ENCODE data around the gene SEMA3A.
"Not testable (repeated sequence)": the region's sequence is repeated elsewhere in the genome, so short reads cannot be mapped to it uniquely, and the experiment has no call there.

SEMA3A gene

GRCh38 chr7:84108119-84108518 lies 86.5 kb downstream of the SEMA3A start:
- no peak for DNase-seq

DNA sequence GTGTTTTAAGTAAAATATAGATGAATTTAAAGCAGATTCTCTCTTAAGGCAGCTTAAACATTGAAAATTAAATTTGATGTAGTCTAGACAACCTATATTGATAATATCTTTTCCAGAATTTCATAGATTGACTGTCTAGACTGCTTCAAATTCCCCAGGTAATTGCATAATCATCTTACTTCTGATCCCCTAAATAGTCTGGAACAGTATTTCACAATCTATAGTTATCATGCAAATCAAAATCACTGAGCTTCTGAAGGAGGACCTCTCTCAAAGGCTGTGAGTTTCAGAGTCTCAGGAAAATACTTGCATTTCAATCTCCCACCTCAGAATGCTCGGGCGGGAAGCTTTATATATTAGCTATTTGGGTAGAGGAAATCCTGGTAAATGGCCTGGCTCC lies 87.3 kb downstream of the SEMA3A start:
- DNase-seq, result no peak

DNA sequence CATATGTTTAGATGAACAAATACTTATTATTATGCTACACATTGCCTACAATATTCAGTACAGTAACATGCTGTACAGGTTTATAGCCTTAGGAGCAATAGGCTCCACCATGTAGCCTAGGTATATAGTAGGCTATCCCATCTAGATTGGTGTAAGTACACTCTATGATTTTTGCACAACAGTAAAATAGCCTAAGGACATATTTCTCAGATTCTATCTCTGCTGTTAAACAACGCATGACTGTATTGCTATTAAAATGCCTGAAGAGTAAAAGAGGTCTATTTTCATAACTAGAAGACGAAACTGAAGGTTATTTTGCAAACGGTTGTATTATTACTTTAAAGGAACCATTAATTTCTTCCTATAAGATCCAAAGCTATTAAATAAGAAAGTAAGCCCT lies 88.3 kb downstream of the SEMA3A start:
- no peak for DNase-seq

- peak; percentile 33 for DNase-seq
Observed at GRCh38 chr7:84105586-84105985, 89.0 kb downstream of the SEMA3A start.

DNA sequence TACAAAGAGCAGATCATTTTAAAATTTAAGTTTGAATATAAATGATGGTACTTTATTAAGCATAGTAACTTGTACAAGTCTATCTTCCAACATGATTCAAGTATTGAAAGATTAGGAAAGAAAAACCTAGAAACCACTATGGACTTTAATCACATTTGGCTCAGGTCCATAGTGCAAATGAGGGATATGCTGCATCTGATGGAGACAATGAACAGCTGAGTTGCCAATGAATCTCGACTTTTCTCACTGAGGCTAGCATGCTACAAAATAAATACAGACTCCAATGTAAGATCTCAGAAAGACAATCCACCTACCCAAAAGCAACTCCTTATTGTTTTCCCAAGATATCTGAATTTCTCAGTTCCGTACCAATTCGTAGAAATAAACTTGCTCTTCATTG lies 89.8 kb downstream of the SEMA3A start:
- DNase-seq, result no peak

DNA sequence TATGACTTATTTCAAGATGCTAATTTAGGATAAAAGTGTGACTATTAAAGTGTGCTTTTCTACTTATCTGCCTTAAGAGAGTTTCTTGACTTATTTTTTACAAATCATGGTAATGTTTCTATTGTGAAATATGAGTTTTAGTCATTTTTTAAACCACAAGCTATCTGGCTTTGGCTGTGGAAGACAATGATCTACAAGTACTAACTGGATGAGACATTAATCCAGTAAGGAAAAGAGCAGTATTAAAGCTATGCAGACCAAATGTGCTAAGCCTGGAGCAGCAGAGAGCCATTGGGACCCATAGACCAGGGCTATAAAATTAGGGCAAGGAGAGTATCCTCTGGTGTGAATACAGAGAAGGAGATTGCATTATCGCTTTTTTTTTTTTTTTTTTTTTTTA lies 92.4 kb downstream of the SEMA3A start:
- no peak for DNase-seq

GRCh38 chr7:84100866-84101265 lies 93.7 kb downstream of the SEMA3A start:
- DNase-seq, result no peak

DNA sequence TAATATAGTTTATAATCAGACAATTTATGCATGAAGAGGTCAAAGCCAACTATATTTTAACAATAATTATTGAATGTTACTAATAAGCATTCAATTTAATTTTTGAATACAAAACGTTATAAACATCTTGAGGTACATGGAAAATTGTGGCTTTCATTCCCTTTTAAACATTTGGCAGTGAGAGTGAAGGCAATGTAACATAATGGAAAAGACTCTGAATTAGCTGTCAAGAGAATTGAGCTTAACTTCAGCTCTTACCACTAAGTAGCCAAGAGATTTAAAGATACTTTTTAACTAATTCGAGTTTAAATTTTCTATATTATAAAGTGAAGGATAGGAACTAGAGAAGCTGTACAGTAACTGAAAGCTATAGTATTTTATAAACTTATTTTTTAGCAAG lies 98.6 kb downstream of the SEMA3A start:
- DNase-seq, result no peak

DNA sequence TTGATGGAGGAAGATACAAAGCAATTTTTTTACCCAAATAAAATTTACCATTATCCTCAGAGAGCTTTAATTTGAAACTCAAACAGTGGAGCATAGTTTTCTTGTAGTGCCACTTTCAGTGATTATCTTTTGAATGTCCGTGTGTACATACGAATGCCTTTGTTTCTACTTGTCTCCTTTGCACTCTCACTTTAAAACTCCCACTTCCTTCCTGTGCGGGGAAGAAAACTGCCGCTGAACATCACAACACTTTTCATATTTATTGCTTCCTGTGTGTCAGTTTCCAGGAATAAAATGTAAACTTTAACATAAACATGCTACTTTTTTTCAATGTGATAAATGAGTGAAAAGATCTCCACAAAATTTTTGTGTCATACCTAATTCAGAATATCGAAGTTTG lies 102.4 kb downstream of the SEMA3A start:
- DNase-seq, result no peak

DNA sequence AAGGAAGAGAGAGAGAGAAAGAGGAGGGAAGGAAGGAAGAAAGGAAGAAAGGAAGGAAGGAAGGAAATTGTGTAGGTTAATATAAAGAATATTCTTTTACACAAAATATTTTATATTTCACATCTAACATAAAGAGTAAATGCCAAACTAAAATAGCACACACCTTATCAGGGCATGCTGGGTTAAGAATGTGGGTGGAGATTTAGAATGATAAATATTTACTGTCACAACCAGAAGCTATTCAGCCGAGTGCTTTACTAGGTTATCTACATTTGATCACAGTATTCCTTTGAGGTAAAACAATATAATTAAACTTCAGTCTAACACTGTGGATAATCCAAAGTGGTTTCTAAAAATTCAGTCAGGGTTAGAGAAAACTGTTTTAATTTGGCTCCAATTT lies 103.3 kb downstream of the SEMA3A start:
- DNase-seq, result no peak

GRCh38 chr7:84088802-84089201 lies 105.8 kb downstream of the SEMA3A start:
- no peak for DNase-seq

DNA sequence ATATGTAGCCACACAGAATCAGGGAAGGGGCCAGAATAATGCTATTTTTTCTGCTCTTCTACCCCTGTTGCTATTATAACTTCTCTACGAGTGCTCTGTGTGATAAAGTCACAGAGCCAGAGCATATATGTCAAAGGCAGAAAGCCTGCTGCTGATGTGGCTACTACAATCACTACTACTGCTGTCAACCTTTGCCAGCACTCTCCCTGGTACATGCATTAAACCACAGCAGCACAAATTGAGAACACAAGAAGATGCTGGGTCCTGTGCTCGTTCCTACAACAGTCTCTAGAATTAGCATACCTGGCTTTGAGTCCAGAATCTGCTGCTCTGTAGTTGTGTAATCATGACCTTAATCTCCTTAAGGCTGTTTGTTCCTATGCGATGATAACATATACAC lies 108.6 kb downstream of the SEMA3A start:
- DNase-seq, result no peak

DNA sequence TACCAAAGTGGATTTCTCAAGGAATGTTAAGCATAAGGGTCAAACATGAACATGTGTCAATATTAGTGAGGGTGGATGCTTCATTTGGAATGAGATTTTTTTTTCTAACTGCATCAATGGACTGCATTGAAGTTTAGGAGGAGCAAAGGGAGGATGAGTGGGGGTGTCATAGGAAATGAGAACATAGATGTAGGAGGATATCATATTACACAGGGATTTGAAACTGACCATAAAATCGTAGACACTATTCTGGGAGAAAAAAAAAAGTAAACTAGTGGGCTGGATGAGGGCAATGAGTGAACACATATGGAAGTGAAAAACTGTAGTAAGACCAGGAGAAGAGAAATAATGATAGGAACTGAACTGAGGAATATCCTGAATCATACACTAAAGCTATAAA lies 109.4 kb downstream of the SEMA3A start:
- DNase-seq, result peak; percentile 38

GRCh38 chr7:84083846-84084245 lies 110.7 kb downstream of the SEMA3A start:
- DNase-seq, result peak; percentile 72

DNA sequence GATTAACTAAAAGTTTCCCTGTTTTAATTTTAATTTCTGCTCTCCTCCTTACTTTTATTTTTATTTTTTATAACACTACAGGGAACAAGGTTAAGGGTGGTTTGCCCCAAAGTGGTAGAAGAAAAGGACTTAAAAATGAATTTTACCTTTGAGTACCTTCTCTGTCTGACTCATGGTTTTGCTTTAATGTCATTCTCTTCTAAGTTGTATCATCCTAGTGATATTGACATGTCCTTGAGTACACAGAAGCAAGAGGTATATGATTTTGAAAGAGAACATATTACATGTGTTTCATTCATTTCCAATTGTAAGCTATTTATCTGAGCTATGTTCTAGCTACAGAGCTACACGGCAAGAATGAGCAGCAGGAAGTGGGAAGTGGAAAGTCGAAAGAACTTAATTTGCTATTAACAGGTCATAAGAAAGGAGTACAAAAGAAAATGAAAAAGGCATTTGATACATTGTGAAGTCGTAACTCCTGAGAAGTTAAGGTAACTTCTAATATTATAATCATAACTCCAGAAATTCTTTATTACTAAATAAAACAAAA lies 112.5 kb downstream of the SEMA3A start:
- DNase-seq, result no peak

GRCh38 chr7:84077336-84077735 lies 117.3 kb downstream of the SEMA3A start:
- DNase-seq, result no peak

DNA sequence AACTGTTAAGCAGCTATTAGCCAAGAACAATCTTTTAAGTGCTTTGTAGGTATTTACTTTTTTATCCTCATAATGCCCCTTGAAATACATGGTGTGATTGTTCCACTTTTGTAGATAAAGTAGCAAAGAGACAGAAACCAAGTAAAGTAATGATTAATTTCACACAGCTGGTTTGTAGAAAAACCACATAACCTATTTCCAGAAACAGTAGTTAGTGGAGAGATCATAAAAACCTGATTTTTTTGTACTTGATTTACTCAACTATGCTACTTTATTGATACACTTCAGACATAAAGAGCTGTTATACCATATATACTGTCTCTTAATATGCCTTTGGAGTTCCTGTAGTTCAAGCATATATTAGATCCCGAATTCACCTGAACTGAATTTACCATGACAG lies 118.4 kb downstream of the SEMA3A start:
- no peak for DNase-seq

DNA sequence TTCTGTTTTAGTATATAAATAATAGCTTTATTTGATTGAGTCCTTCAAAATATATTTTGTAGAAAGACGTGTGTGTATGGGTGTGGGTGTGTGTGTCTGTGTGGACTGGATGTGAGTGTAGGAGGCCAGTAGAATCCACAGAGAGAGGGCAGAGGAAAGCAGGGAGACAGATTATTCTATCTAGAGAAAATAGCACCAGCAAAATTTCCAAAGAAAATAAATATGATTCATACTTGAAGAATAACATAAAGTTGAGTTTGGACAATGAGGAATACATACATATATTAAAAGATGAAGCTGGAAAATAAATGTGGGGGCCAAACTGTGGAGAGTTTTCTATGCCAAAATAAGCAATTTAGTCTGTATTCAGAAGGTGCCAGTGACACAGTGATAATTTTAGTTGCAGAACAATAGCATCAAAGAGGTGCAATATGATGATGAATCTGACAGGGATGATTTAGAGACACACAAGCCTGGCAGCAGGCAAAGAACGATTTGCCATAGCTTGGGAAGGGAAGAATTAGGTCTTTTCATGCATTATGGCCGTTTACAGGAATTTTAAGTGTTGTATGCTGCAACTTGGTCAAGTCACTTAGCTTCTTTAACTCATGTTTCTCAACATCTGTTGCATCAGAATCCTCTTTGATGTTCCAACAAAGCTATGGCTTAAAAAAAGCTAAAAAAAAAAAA lies 121.3 kb downstream of the SEMA3A start:
- no peak for DNase-seq

- no peak for DNase-seq
Observed at GRCh38 chr7:84070770-84071169, 123.8 kb downstream of the SEMA3A start.

DNA sequence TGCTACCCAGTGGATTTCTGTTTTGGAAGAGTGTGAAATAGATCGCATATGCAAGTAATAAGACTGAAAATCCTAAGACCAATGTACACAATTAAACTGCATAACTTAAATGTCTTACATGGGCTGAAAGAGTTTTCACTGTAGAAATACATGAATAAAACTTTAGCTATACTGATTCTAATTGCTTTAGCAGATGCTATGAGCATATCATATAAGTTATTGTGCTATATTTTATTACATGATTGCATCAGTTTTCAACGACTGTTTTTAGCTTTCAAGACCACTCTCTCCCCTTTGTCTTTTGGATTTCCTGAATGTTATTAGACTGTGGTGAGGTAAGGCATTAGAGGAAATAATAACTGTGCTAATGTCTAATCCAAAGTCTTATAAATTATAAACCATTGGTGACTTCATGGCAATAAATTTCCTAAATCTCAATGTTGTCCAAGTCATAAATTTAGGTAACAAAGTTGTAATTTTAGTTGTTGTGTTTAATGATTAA lies 124.5 kb downstream of the SEMA3A start:
- no peak for DNase-seq

DNA sequence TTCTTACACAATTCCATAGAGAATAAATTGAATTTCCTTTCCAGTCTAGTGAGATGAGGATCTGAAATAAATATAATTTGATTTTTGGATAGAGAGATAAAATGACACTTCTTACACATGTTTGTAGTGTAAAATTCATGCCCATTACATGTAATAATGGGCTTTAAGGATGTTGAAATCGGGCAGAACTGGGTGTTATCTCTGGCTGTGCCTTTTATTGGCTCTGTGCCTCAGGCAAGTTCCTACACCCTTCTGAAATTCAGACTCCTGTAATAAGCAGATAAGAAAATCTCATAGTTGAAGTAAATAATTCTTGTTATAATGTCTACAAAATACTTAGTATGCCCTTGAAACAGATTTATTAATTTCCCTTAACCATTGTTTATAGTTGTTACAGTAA lies 125.6 kb downstream of the SEMA3A start:
- DNase-seq, result no peak

DNA sequence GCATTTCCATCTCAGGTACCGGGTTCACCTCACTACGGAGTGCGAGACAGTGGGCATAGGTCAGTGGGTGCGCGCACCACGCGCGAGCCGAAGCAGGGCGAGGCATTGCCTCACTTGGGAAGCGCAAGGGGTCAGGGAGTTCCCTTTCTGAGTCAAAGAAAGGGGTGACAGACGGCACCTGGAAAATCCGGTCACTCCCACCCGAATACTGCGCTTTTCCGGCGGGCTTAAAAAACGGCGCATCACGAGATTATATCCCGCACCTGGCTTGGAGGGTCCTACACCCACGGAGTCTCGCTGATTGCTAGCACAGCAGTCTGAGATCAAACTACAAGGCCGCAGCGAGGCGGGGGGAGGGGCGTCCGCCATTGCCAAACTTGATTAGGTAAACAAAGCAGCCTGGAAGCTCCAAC lies 132.1 kb downstream of the SEMA3A start:
- DNase-seq, result not testable (repeated sequence)

GRCh38 chr7:84060760-84061261 lies 133.8 kb downstream of the SEMA3A start:
- DNase-seq, result no peak

DNA sequence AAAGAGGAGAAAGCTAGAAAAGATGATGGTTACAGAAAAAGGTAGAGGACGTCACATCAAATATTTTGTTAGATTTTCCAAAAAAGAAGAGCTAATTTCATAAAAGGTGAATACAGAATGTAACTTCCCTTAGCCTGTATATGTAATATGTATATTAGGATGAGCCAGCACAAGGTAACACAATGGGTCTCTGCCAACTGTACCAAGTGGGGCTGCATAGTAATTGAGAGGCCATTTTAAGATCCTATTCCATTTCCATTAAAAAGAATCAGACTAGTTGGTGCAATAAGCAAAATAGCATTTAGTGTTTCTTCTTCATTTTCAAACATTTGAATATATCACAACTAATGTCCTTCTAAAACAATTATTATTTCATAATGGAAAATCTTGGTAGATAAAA lies 134.6 kb downstream of the SEMA3A start:
- no peak for DNase-seq
